ENCODE results near the gene THAP11.
"Not testable (repeated sequence)": the region's sequence is repeated elsewhere in the genome, so short reads cannot be mapped to it uniquely, and the experiment has no call there.

THAP11 gene

DNA sequence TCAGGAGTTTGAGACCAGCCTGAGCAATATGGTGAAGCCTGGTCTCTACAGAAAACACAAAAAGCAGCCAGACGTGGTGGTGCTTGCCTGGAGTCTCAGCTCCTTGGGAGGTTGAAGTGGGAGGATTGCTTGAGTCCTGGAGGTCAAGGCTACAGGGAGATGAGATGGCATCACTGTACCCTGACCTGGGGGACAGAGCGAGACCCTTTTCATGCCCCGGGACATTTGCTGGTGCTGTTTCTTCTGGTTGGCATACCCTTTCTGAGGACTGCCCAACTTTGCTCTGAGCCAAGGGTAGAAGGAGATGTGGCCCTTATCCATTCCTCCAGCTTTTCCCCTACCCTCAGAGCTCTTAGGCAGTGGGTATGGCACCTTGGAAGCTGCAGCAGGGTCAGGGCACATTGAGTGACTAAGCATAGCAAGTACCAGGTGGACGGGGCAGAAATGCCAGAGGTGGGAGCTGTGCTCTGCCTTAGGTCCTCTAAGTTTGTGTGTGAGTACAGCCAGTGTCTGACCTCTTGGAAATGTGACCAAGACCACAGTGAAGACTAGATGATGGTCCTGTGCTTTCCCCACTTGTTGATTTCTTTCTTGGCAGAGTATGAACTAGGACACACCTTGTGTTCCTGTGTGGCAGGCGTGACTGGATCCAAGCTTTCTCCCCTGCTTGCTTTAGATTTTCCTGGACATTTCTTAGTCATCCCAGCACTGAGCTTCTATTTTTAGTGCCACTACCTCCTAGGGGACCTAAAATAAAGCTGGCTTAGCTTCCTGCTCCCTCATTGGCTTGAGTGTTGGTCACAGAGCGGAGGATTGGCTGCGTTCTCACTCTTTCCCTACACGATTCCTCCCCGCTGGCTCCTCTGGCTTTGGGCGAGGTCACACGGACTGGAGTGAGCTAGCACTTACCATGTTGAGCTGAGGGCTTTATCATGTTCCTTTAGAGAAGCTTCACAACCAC, 20.8 kb downstream of the THAP11 start:
- DNase-seq (ENCODE audit: low read depth in 2 of 2), result no peak

DNA sequence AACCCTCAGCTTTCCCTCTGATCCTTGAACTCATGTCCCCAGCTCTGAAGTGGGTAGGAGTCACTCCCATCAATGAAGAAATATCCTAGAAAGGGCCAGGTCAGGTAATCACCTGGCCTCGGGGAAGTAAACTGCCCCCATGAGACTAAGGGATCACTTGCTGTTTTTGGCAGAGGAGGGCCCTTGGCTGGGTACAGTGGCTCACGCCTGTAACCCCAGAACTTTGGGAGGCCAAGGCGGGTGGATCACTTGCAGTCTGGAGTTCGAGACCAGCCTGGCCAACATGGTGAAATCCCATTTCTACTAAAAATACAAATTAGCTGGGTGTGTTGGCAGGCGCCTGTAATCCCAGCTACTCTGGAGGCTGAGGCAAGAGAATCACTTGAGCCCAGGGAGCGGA, 21.9 kb downstream of the THAP11 start:
- not testable (repeated sequence) for DNase-seq (ENCODE audit: low read depth in 2 of 2)

DNA sequence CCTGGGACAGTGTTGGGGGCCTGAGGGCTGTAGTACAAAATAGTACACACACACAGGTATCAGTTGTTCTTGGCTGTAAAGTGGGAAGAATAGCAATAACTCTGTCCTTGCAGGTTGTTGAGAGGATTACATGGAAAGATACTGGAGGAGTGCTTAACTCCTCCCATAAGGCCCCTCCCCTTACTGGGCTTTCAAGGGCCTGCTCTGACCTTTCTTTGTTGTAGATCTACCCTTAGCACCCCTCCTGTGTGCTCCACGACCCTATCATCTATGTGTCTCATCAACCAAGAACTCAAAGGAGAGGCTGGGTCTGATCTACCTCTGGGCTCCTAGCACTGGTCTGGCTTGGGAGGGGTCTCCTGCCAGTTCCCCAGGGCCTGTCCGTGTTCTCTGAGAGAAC, 22.5 kb downstream of the THAP11 start:
- no peak for DNase-seq (ENCODE audit: low read depth in 2 of 2)

DNA sequence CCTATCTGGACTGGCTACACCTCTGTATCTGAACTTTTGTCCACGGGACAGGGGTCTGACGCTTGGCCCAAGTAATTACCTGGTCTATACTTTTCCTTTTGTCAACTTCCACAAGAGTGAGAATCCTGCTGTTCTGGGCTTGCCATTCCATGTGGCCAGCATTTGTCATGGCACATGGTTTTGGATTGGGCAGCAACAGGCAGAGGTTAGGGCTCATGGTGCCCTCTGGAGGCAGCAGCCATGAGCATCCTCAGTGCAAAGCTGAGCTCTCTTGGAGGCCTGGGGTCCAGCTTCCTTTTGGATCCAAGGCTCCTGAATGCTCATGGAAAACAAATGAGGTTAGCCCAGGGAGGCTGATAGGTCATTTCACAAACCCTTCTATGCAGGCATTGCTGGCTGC, 23.2 kb downstream of the THAP11 start:
- no peak for DNase-seq (ENCODE audit: low read depth in 2 of 2)

DNA sequence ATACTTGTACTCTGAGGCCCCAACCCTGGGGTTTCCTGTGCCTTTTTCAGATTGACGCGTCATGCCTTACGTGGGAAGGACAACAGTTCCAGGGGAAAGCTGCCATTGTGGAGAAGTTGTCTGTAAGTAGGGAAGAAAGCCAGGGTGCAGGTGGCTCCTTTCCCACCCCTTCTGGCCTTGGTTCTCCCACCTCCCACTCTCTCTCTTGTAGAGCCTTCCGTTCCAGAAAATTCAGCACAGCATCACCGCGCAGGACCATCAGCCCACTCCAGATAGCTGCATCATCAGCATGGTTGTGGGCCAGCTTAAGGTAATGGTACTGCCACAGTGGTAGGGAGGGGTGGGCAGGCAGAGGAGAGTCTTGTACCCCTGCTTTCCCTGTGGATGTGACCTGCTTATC, 26.2 kb downstream of the THAP11 start:
- DNase-seq (ENCODE audit: low read depth in 2 of 2), result no peak

DNA sequence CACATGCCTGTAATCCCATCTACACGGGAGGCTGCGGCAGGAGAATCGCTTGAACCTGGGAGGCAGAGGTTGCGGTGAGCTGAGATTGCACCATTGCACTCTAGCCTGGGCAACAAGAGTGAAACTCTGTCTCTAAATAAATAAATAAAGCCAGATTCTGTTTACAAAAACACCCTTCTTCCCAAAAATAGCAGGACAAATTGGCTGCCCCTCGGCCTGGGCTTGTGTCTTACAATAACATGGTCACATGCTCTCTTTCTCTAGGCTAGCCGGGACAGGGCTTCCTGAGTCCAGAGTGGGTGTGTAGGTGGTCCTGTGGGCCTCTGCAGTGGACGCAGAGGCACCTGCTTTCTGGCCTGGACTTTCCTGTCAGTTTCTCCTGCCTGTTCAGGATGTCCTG, 27.5 kb downstream of the THAP11 start:
- DNase-seq (ENCODE audit: low read depth in 2 of 2), result no peak

DNA sequence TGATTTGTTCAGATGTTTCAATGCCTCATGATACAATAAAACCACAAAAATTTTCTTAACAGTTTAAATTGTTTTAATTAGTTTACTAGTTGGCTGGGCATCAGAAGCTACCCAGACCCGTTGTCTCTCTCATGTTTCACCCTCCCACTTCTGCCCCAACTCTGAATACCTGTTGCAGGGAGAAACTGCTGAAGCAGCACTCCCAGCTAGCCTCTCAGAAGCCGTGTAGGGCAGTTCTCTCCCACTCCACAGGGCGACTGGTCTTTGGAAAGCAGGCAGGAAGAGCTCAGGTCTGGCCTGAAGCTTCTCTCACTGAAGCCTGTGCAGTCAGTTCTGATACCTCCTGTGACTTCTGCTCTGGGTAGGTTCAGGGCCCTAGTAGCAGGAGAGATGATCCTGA, 29.1 kb downstream of the THAP11 start:
- DNase-seq (ENCODE audit: low read depth in 2 of 2), result no peak

DNA sequence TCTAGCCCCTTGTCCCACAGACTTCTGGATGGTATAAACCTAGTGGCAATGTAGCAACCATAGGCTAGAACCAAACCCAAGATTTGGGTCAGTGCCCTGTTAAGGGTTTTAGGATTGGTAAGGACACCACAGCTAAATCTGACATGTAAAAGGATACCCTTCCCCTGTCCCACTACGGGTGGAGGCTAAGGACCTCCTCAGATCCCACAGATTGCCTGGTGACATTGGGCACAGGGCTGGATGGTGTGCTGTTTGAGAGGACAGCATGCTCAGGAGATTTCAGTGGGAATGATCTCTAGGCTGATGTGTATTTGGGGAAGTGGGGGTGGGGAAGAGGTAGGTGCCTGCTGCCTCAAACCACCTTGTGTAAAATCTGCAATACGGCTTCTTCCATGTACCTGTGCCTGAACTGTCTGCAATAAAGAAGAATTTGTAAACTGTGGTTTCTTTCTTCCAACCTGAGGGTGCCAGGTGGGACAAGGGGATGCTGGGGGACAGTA, 30.1 kb downstream of the THAP11 start:
- no peak for DNase-seq (ENCODE audit: low read depth in 2 of 2)

DNA sequence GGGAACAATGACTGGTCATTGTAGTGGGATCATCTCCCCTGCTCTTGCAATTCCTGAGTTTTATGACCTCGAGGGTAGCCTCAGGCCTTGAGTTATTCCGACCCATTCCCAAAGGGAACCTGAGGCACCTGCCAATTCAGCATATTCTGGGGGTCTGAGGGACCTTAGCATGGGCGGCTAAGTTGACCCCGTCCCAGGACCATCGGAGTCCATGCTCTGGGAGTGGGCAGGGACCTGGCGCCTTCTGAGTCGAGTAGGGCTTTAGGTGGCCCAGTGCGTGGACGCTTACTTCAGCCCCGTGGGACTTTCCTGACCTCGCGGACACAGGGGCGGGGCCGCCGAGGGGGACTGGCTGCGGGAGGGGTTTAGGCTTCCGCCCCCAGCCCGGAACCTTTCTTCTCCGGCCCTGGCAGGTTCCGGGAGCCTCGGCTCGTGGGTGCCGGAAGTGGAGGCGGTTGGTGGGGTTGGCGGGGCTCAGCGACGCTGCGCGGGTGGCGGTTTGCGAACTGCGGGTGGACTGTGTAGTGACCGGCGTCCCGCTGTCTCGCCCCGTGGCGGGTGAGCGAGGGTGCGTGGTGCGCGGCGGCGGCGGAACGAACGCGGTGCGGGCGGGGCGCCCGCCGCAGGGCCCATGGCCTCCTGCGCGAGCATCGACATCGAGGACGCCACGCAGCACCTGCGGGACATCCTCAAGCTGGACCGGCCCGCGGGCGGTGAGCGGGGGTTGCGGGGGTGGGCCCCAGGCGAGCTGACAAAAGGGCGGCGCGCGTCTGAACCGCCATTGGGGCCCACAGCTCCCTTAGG, 30.7 kb downstream of the THAP11 start, which contains the start of gene EDC4:
Gene EDC4, plus strand, starts transcription at position 422 of the 804 bp plus-strand sequence. Its CDS starts 210 bp downstream, at position 632.
- DNase-seq (ENCODE audit: low read depth in 2 of 2), result peak; percentile 77 to 81

DNA sequence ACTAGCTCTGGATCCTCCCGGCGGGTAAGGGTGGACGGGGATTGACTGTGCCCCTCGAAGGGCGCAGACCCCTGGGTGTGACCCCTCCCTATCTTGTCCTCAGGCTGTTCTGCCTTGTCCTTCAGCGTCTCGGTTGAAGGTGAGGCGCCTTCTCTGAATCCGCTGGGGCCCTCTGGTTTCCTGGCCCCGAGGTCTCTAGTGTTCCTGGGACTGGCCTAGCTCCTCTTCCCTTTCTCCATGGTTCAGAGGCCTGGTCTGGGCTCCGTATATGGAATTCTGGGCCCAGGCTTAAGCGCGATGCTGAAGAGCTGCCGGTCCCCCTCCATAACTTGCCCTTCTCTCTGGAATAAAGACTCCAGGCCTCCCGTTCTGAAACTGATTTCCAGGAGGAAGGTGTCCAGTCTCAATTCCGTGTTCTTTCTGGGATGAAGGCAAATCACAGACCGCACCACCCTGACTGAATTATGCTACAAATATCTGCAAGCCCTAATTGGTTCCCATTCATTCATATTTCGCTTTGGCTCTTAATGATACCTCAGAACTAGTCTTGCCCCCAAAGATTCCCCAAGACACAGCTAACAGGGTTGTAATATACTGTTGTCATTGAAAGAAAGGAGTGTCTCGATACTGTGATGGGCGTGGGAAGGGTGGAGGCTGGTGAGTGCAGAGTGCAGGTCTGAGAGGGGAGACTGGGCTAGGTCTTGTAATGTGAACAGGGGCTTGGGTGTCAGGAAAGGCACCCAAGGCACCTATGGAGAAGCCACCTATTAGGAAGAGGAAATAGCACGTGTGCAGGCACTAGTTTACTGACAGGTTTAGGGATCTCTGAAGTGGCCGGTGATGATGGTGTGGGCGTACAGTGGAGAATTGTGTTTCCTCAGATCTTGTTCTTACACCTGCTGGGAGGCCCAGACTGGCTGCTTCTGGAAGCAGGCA, 31.6 kb downstream of the THAP11 start:
- DNase-seq (ENCODE audit: low read depth in 2 of 2), result no peak

DNA sequence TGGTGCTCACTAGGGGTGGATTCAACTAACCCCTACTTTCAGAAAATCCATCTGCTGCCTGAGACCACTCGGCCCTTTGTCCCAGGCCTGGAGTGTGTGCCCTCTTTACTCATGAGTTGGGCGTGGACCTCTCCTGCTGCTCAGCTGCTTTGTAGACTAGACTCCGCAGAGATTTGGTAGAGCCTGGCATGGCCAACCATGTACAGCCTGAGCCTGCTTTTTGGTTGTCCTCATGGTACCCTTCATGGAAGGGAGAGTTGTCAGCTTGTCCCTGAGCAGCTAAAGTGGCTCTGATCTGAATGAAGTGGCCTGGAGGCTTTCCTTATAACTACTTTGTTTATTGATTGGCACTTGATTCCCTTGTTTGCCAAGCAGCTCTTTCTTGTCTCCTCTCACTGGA, 32.3 kb downstream of the THAP11 start:
- no peak for DNase-seq (ENCODE audit: low read depth in 2 of 2)

DNA sequence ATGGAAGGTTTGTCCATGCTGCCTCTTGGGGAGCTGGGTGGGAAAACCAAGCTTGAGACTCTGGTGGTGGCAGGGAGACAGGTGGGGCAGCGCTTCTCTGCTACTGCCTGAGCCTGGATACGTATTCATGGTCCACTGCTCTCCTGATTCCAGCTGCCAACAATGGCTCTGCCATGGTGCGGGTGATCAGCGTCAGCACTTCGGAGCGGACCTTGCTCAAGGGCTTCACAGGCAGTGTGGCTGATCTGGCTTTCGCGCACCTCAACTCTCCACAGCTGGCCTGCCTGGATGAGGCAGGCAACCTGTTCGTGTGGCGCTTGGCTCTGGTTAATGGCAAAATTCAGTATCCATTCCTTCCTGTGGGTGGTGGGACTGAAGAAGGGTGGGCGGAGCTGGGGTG, 34.9 kb downstream of the THAP11 start:
- no peak for DNase-seq (ENCODE audit: low read depth in 2 of 2)

DNA sequence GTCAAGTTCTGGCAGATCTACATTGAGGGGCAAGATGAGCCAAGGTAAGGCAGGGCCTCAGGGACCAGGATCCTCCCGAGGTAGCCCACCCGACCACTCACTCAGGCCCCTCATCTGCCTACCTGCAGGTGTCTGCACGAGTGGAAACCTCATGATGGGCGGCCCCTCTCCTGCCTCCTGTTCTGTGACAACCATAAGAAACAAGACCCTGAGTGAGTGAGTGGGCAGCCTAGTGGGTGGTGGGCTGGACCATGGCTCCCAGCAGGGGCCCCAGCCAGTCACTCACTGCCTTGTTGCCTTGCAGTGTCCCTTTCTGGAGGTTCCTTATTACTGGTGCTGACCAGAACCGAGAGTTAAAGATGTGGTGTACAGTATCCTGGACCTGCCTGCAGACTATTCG, 36.1 kb downstream of the THAP11 start:
- no peak for DNase-seq (ENCODE audit: low read depth in 2 of 2)

DNA sequence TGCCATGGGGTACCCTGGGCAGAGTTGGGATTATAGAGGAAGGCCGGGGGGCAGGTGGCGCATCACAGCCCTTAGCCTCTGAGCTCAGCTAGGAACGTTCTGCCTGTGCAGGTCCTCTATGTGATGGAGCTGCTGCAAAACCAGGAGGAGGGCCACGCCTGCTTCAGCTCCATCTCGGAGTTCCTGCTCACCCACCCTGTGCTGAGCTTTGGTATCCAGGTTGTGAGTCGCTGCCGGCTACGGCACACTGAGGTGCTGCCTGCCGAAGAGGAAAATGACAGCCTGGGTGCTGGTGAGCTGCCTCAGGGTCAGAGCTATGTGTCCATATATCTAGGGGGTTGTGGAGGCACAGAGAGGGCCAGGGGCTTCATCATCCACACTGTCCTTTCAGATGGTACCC, 36.7 kb downstream of the THAP11 start:
- no peak for DNase-seq (ENCODE audit: low read depth in 2 of 2)

DNA sequence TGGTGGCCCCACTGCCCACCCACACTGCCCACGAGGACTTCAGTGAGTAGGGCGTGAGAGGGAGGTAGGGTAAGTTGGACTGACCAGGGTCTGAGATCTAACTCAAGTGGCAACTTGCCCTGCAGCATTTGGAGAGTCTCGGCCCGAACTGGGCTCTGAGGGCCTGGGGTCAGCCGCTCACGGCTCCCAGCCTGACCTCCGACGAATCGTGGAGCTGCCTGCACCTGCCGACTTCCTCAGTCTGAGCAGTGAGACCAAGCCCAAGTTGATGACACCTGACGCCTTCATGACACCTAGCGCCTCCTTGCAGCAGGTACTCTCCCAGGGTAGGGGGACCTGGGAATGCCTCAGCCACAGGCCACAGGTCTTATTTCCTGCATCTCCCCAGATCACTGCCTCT, 37.3 kb downstream of the THAP11 start:
- DNase-seq (ENCODE audit: low read depth in 2 of 2), result no peak

DNA sequence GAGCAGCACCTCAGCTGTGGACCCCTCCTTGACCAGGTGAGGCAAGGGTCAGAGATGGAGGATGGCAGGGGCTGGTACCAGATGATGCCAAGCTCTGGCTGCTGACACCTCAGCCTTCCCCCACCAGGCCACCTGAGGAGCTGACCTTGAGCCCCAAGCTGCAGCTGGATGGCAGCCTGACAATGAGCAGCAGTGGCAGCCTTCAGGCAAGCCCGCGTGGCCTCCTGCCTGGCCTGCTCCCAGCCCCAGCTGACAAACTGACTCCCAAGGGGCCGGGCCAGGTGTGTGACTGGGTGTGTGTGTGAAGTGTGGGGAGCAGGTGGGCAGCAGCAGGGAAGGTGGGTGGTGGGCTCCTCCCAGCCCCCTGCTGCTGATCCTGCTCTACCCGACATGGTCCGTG, 37.8 kb downstream of the THAP11 start:
- no peak for DNase-seq (ENCODE audit: low read depth in 2 of 2)

DNA sequence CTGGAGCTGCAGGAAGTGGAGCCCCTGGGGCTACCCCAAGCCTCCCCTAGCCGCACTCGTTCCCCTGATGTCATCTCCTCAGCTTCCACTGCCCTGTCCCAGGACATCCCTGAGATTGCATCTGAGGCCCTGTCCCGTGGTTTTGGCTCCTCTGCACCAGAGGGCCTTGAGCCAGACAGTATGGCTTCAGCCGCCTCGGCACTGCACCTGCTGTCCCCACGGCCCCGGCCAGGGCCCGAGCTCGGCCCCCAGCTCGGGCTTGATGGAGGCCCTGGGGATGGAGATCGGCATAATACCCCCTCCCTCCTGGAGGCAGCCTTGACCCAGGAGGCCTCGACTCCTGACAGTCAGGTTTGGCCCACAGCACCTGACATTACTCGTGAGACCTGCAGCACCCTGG, 38.5 kb downstream of the THAP11 start:
- no peak for DNase-seq (ENCODE audit: low read depth in 2 of 2)

DNA sequence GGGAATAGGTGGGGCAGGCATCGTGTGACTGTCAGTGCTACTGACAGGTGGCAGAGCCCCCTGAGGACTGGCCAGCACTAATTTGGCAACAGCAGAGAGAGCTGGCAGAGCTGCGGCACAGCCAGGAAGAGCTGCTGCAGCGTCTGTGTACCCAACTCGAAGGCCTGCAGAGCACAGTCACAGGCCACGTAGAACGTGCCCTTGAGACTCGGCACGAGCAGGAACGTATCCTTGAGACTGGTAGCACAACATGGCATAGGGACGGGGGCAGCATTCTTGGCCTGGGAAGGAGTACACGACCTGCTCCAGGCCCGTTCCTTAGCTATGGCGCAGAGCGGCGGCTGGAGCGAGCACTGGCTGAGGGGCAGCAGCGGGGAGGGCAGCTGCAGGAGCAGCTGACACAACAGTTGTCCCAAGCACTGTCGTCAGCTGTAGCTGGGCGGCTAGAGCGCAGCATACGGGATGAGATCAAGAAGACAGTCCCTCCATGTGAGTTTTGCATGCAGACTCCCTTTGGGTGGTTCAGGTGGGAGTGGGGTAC, 39.6 kb downstream of the THAP11 start:
- no peak for DNase-seq (ENCODE audit: low read depth in 2 of 2)

DNA sequence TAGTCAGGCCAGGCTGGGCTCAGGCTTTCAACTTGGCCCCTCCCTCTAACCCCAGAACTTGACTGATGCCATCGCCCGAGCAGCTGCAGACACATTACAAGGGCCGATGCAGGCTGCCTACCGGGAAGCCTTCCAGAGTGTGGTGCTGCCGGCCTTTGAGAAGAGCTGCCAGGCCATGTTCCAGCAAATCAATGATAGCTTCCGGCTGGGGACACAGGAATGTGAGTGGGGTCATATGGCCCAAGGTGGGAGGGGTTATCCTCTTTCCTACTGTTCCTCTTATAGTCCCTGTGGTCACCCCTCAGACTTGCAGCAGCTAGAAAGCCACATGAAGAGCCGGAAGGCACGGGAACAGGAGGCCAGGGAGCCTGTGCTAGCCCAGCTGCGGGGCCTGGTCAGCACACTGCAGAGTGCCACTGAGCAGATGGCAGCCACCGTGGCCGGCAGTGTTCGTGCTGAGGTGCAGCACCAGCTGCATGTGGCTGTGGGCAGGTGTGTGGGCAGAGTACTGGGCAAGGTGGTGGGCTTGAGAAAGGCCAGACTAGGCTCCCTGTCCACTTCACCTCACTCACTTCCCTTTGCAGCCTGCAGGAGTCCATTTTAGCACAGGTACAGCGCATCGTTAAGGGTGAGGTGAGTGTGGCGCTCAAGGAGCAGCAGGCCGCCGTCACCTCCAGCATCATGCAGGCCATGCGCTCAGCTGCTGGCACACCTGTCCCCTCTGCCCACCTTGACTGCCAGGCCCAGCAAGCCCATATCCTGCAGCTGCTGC, 40.4 kb downstream of the THAP11 start:
- no peak for DNase-seq (ENCODE audit: low read depth in 2 of 2)

DNA sequence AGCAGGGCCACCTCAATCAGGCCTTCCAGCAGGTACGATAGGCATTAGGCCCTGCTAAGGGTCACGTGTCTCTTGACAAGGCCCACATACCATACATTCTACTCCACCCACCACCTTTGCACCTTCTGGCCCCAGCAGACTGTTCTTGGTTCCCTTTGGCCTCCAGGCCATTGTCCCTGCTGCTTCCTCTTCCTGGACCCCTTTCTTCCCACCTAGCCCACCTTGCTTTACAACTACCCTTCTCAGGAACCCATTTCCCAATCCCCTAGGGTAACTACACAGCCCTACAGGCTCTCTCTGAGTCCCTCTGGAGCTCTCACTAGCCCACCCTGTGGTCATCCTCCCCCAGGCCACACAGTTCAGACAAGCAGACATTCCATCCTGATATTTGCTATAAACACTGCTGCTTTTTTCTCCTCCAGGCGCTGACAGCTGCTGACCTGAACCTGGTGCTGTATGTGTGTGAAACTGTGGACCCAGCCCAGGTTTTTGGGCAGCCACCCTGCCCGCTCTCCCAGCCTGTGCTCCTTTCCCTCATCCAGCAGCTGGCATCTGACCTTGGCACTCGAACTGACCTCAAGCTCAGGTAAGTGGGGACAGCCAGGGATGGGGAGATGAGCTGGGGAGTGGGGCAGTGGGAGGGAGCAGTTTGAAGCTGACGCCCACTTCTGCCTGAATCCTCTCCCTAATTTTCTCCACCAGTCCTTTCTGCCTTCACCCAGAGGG, 41.2 kb downstream of the THAP11 start:
- no peak for DNase-seq (ENCODE audit: low read depth in 2 of 2)
